NB4 (cell line): ENCODE measurements around the gene MNAT1.

Source experiments
- MYC ChIP-seq: IDR thresholded peaks from 2 replicates; pipeline ENCODE4 v1.6.1; 2011; ENCODE audit warnings: low read depth, low read length
- POLR2A ChIP-seq: IDR thresholded peaks from 2 replicates; pipeline ENCODE4 v1.6.1; 2011; ENCODE audit warnings: mild to moderate bottlenecking; ENCODE audit not compliant: insufficient read length; ENCODE audit errors: extremely low read depth
- TF ChIP-seq, protein P1 (sequence below): IDR thresholded peaks from one replicate; pipeline ENCODE4 v1.5.1; 2012; ENCODE audit warnings: low read depth, low read length
- TF ChIP-seq, protein P2 (sequence below): IDR thresholded peaks from 2 replicates; pipeline ENCODE4 v1.6.1; 2011; ENCODE audit warnings: low read depth, low read length

DNA sequence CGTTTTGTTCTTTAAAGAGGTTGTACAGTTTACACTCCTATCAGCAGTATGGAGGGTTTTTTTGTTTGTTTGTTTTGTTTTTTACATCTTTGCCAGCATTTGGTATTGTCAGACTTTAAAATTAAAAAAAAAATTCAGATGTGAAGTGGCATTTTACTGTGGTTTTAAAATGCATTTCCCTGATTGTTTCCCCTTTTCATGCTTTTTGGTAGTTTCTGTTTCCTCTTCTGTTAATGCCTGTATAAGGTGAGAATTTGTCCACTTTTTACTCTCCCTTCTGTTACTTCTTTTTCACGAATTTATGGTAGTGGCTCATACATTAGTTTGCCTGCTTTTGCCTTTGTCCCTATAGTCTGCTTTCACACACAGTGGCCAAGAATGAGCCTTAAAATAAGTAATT, 36.6 kb downstream of the MNAT1 start:
- TF ChIP-seq, protein P1, sequence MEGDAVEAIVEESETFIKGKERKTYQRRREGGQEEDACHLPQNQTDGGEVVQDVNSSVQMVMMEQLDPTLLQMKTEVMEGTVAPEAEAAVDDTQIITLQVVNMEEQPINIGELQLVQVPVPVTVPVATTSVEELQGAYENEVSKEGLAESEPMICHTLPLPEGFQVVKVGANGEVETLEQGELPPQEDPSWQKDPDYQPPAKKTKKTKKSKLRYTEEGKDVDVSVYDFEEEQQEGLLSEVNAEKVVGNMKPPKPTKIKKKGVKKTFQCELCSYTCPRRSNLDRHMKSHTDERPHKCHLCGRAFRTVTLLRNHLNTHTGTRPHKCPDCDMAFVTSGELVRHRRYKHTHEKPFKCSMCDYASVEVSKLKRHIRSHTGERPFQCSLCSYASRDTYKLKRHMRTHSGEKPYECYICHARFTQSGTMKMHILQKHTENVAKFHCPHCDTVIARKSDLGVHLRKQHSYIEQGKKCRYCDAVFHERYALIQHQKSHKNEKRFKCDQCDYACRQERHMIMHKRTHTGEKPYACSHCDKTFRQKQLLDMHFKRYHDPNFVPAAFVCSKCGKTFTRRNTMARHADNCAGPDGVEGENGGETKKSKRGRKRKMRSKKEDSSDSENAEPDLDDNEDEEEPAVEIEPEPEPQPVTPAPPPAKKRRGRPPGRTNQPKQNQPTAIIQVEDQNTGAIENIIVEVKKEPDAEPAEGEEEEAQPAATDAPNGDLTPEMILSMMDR: no peak
- TF ChIP-seq POLR2A (no peak), MYC (no peak)
- TF ChIP-seq, protein P2, sequence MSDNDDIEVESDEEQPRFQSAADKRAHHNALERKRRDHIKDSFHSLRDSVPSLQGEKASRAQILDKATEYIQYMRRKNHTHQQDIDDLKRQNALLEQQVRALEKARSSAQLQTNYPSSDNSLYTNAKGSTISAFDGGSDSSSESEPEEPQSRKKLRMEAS: no peak
